NCI-H2227 treated with DMSO at 0.1 percent for 48 hours (cell line): ENCODE results near the gene OSBPL10.

Experiments used
- DNase-seq: peaks from one replicate; lab custom pipeline; 2025; lab: John Stamatoyannopoulos, UW

The OSBPL10 gene

GRCh38 chr3:31667582-31667981 lies 313.5 kb downstream of the OSBPL10 start:
- DNase-seq = no peak

DNA sequence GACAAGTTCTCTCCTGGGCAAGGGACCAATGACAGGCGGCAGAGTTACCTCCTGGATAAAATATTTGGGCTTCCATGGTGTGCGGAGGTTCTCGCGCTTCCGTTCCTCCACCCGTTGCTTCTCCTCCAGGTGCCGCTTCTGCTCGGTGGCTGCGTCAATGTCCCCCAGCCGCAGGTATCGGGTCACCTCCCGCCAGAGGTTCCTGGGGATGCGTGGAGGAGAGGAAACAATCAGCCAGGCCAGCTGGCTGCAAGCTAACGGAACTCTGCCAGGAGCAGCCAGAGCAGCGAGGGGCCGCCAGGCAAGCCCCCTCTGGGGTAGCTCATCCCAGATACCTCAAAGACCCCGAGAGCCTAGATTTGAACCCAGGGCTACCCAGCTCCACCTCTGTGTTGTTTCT lies 317.0 kb downstream of the OSBPL10 start:
- DNase-seq = no peak

GRCh38 chr3:31661993-31662670 lies 318.9 kb downstream of the OSBPL10 start:
- no peak for DNase-seq

GRCh38 chr3:31661286-31661685 lies 319.8 kb downstream of the OSBPL10 start:
- no peak for DNase-seq

DNA sequence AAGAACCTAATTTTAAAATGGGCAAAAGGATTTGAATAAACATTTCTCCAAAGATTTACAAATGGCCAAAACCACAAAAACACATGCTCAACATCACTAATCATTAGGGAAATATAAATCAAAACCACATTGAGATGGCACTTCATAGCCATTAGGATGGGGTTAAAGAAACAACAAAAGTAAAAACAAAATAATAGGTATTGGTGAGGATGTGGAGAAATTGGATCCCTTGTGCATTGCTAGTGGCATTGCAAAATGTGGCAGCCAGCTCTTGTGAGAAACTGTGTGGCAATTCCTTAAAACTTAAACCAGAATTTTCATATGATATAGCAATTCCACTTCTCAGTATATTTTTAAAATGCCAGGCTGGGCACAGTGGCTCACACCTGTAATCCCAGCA lies 321.8 kb downstream of the OSBPL10 start:
- DNase-seq = no peak

DNA sequence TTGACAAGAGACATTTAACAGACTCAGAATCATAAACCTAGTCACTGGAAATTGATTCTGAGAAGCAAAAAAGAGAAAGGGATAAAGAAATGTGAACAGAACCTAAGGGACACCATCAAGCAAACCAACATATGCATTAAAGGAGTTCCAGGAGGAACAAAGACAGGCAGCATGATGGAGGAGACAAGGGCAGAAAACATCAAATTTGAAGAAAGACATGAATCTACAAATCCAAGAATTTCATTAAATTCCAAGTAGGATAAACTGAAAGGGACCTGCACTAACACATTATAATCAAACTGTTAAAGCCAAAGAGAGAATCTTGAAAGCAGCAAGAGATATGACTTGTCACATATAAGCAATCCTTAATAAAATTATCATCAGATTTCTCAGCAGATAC lies 326.1 kb downstream of the OSBPL10 start:
- DNase-seq = no peak

- no peak for DNase-seq
Observed at GRCh38 chr3:31653464-31653863, 327.6 kb downstream of the OSBPL10 start.

DNA sequence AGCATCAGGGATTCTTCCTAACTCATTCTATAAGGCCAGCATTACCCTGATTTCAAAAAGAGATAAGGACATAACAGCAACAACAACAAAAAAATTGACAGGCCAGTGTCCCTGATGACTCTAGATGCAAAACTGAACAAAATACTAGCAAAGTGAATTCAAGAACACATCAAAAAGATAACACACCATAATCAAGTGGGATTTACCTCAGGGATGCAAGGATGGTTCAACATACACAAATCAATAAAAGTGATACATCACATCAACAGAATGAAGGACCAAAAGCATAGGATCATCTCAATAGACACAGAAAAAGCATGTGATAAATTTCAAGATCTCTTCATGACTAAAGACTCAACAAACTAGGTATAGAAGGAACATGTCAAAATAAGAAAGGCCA lies 328.8 kb downstream of the OSBPL10 start:
- no peak for DNase-seq

DNA sequence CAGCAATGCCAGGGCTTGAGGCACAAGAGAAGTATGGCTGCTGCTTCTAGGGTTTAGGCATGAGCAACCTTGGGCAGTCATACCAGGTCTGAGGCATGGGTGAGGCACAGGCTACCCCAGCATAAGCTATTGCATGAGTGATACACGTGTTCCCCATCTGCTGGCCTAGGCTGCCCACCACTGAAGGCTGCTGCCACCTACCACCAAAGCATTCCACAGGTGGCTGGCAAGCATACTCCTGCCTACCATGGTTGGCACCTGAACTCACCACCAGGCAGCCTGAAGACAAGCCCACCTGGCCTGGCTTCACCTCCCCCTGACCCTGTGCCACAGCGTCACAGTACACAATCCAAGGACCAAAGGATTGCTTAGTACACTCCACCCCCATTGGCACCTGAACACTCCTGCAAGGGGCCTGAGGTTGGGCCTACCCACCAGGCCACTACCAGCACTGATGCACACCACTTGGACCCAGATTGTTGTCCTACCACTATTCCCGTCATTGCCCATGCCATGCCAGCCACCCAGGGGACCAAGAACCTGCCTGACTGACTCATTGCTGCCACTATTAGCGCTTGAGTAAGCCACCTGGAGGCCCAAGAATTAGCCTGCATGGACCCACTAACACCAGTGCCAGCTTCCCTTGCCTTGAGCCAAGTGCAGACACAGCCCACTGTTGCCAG lies 332.6 kb downstream of the OSBPL10 start:
- no peak for DNase-seq

DNA sequence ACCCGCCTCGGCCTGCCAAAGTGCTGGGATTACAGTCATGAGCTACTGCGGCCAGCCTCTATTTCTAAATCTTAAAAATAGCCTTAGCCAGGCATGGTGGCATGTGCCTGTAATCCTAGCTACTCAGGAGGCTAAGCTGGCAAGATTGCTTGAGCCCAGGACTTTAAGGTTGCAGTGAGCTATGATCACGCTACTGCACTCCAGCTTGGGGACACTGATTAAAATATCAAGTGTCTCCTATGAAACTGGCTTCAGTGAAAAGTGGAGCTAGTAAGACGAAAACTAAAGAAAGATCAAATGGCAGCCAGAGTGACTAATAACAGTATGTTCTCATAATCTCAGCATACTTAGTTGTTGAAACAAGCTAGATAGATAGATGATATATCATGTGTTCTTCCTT lies 335.8 kb downstream of the OSBPL10 start:
- no peak for DNase-seq

GRCh38 chr3:31639828-31640227 lies 341.2 kb downstream of the OSBPL10 start:
- no peak for DNase-seq

DNA sequence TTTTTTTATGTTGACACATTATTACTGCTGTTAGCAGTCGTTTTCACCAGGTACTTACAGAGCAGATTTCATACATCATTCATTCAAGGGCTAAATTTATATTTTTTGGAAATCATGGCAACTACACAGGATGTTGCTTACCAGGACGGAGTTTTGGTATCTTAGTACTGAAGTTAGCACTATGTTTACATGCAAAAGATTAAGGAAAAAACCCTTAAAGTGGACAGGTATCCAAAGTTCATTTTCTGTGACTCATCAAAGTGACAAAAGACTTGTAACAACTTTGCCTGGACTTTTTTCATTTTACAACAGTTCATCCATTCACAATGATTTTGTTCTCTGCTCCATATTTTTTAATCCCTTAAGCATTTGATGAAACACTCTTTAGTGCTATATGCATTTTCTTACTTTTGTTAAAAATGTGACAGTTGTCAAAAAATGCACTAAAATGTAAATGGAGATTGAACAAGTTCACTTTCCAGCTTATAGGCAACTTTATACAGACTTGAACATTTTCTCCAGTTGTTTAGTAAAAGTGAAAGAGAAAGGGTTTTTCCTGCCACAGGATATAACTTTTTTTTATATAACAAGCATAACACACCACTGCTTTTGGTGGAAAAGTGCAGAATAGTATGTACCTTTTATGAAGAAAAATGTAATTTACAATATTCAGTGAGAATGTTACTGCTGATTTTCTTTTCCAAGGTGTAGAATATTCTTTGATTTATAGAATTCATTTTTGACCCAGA lies 344.2 kb downstream of the OSBPL10 start:
- DNase-seq = no peak

GRCh38 chr3:31636049-31636448 lies 345.0 kb downstream of the OSBPL10 start:
- DNase-seq = no peak

DNA sequence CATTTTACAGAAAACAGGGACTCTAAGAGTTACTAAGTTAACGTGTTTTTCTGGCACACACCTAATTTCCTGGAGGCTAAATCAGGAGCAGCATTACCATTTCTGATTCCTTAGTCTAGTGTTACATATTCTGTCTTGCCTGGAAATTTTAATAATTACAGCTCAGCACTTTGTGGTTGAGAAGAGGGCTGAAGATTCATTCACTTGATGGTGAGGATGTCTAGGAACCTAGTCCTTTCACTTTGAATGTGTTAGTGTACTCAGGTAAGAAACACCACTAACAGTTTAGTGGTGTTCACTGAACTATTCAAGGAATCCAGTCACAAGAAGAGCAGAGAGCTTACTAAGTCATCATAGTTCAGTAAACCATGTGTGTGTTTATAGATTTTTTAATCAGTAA lies 345.5 kb downstream of the OSBPL10 start:
- DNase-seq = no peak

- DNase-seq = no peak
Observed at GRCh38 chr3:31634476-31634875, 346.6 kb downstream of the OSBPL10 start.

- no peak for DNase-seq
Observed at GRCh38 chr3:31629054-31629453, 352.0 kb downstream of the OSBPL10 start.

- DNase-seq = no peak
Observed at GRCh38 chr3:31625358-31625757, 355.7 kb downstream of the OSBPL10 start.

DNA sequence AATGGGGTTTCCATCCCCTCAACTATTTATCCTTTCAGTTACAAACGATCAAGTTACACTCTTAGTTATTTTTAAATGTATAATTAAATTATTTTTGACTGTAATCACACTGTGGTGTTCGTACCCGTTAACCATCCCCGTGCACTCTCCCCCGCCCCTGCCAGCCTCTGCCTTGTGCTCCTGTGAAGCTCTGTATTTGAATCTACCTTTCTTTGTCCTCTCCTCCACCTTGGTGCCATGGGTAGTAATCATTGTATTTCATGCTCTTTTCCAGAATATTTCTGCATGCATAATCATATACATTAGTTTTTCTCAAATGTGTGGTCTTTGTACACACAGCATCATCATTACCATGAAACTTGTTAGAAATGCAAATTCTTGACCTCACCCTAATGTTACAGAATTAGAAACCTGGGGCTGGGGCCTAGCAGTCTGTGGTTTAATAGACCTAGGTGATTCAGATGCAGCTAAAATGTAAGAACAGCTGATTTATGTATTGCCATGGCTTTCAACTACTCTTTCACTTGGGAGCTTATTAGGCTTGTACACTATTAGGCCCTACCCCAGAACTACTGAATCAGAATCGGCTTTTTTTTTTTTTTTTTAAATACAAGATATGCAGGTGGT lies 356.9 kb downstream of the OSBPL10 start:
- DNase-seq = no peak

DNA sequence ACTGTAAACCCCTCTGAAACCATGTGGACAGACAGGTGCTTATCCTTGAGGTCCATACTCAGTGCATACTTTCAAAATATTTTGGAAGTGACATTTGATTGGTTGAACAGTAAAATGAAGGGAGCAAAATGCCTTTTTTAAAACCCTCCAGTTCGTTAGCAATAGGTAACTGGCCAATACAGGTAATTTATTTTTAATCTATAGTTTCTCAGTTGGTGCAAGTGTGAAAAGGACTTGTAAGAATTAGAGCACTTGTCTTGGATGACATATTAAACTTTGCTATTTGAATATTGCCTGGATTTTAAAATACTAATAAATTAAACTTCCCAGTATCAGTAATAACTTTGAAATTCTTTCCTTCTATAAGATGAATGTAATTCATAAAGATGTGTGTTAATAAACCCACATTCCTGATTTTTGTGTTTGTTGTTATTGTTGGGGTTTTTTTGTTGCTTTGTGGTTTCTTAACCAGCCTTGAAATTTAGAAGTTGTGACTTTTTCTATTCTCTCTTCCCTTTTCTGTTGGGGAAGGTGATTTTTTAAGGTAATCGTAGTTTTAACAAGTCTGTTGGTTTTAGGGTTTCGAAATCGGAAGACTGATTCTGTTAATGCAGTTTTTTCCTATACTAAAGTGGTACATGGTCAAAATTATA lies 358.3 kb downstream of the OSBPL10 start:
- no peak for DNase-seq

DNA sequence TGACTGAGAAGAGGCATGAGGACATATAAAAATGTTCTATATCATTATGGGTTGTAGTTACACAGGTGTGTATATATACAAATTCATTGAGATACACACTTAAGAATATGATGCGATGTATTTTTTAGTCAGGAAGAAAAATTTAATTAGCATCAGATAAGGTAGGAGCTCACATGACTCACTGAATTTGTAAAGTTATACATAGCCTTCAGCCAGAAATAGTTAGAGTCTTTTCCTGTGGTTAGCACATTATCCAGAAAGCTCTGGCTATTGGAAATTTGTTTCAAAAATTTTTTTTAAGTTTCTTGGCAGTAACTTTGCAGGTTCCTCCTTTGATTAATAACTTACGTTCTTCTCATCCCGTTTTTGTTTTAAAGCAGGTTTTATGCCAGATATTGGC lies 359.7 kb downstream of the OSBPL10 start:
- no peak for DNase-seq

GRCh38 chr3:31620656-31621055 lies 360.4 kb downstream of the OSBPL10 start:
- DNase-seq = no peak

- DNase-seq = no peak
Observed at GRCh38 chr3:31616711-31617110, 364.4 kb downstream of the OSBPL10 start.
